PC-3 (cell line): ENCODE data around the gene TFF3. TPM values are rescaled to one million over a fixed set of nuclear protein-coding genes. Genes with fewer than 3 reads are reported as not detected.

Experiments used
- ATAC-seq: fragments of 200-7000 bp; cut with Tn5 transposase; 2 replicates; pipeline ENCODE4 v1.9.1; 2020; ENCODE audit warnings: mild to moderate bottlenecking, moderate library complexity
- BruUV-seq: library from RNA; stranded (reverse); fragments of 400-500 nt; replicated peaks from 2 replicates; lab custom pipeline; 2021; lab: Mats Ljungman, UMichigan
- CTCF ChIA-PET: fragments of 300-600 bp; sonication (Branson Sonifier 250); formaldehyde crosslinking; loops from one replicate; lab custom pipeline; 2022; ENCODE audit warnings: antibody characterized with exemption; lab: Charles Lee
- POLR2A ChIA-PET: fragments of 300-600 bp; sonication (Branson Sonifier 250); formaldehyde crosslinking; loops from one replicate; lab custom pipeline; 2022; ENCODE audit warnings: antibody characterized with exemption; ENCODE audit not compliant: unreplicated experiment; lab: Charles Lee
- DNase-seq: peaks from one replicate; pipeline ENCODE4 v3.0.0-alpha.2; 2015
- H2AFZ ChIP-seq: fragments of 300-600 bp; sonication (generic); 2 replicates; pipeline ENCODE4 v1.6.0; 2016; ENCODE audit warnings: antibody characterized with exemption, low read length
- H3F3A ChIP-seq: fragments of 300-600 bp; sonication (generic); one replicate; pipeline ENCODE4 v1.6.0; 2017; ENCODE audit warnings: antibody characterized with exemption, low read length, control low read depth, mild to moderate bottlenecking; ENCODE audit not compliant: unreplicated experiment
- H3K27ac ChIP-seq: fragments of 300-600 bp; sonication (generic); 2 replicates; pipeline ENCODE4 v1.5.1; 2016; ENCODE audit warnings: mild to moderate bottlenecking, low read length
- H3K27me3 ChIP-seq: fragments of 300-600 bp; sonication (generic); 2 replicates; pipeline ENCODE4 v1.6.1; 2016; ENCODE audit warnings: low read length, mixed read lengths
- H3K36me3 ChIP-seq: fragments of 300-600 bp; sonication (generic); 2 replicates; pipeline ENCODE4 v1.6.1; 2016; ENCODE audit warnings: low read depth, mixed run types, low read length, mixed read lengths
- H3K4me1 ChIP-seq: fragments of 300-600 bp; sonication (generic); 2 replicates; pipeline ENCODE4 v1.5.1; 2016; ENCODE audit warnings: low read length; ENCODE audit not compliant: insufficient read depth
- H3K4me2 ChIP-seq: fragments of 300-600 bp; sonication (generic); 2 replicates; pipeline ENCODE4 v1.6.0; 2016; ENCODE audit warnings: low read length
- H3K4me3 ChIP-seq: fragments of 300-600 bp; sonication (generic); 2 replicates; pipeline ENCODE4 v1.5.1; 2016; ENCODE audit warnings: mild to moderate bottlenecking, low read length, mixed read lengths
- H3K79me2 ChIP-seq: fragments of 300-600 bp; sonication (generic); 2 replicates; pipeline ENCODE4 v1.6.1; 2017; ENCODE audit warnings: low read length, mixed read lengths
- H3K9ac ChIP-seq: fragments of 300-600 bp; sonication (generic); 2 replicates; pipeline ENCODE4 v1.6.0; 2016; ENCODE audit warnings: mild to moderate bottlenecking, low read length
- H3K9me2 ChIP-seq: fragments of 300-600 bp; sonication (generic); replicated peaks from 2 replicates; pipeline ENCODE4 v1.6.1; 2016; ENCODE audit warnings: mixed run types, low read length, mixed read lengths
- H3K9me3 ChIP-seq: fragments of 300-600 bp; sonication (generic); 2 replicates; pipeline ENCODE4 v1.6.1; 2016; ENCODE audit warnings: low read length, mixed read lengths
- H4K20me1 ChIP-seq: fragments of 300-600 bp; sonication (generic); 2 replicates; pipeline ENCODE4 v1.6.1; 2016; ENCODE audit warnings: low read length, mixed read lengths
- CTCF ChIP-seq: fragments of 300-600 bp; sonication (generic); conservative IDR thresholded peaks from 2 replicates; pipeline ENCODE4 v1.5.1; 2017; ENCODE audit warnings: antibody characterized with exemption, low read depth, mild to moderate bottlenecking, low read length
- EZH2 ChIP-seq: fragments of 300-600 bp; sonication (generic); IDR thresholded peaks from one replicate; pipeline ENCODE4 v1.6.1; 2017; ENCODE audit warnings: antibody characterized with exemption, mild to moderate bottlenecking, low read length; ENCODE audit not compliant: unreplicated experiment
- EZH2phosphoT487 ChIP-seq: fragments of 300-600 bp; sonication (generic); IDR thresholded peaks from 2 replicates; pipeline ENCODE4 v1.6.1; 2018; ENCODE audit warnings: mild to moderate bottlenecking, antibody characterized with exemption, low read length, borderline replicate concordance
- intact Hi-C: fragments of 100-400 bp; cut with micrococcal nuclease; formaldehyde crosslinking; loops from 2 replicates; pipeline ENCODE4 v1.9.0; 2023
- total RNA-seq: library from RNA; depleted of rRNA; stranded (reverse); fragments of >200 nt; gene quantifications from 2 replicates; pipeline ENCODE4 v1.2.3, GENCODE V29; 2014

Gene TFF3
- total RNA-seq, 1 experiment from 2014 or later, result 2.8 TPM

GRCh38 chr21:42319851-42320572, 4.8 kb upstream of the TFF3 start:
- TF ChIP-seq CTCF (0 out of 2 replicates have a peak, but pooled peaks have one; percentile 18), EZH2 (no peak)
- DNase-seq (no peak), ATAC-seq (peak; percentile 21; the same call in 1 of the 2 replicates)
- CTCF ChIA-PET, result interaction anchor here (0.7 kb wide), 1 partner anchor 76 kb away, joined by 3 read pairs; no protein-coding TSS in a partner anchor
- no peaks in the 10 kb centered on the region for H3F3A ChIP-seq
- H3K4me3 ChIP-seq, result no peak overlapping the region
- no peaks in the 10 kb centered on the region for H3K36me3 ChIP-seq
- H3K9me3 ChIP-seq, result no peaks in the 10 kb centered on the region
- H2AFZ ChIP-seq, result no peak overlapping the region
- H3K4me1 ChIP-seq, result no peaks in the 10 kb centered on the region
- POLR2A ChIA-PET, result no interaction called here
- H3K27ac ChIP-seq, result no peak overlapping the region
- no peaks in the 10 kb centered on the region for H3K9me2 ChIP-seq
- peaks cover 11% of the 10 kb centered on the region; the same call in 1 of the 2 replicates for H3K27me3 ChIP-seq
- no peak overlapping the region for H3K9ac ChIP-seq
- BruUV-seq, result no TSS peak
- no peaks in the 10 kb centered on the region for H3K79me2 ChIP-seq
- H4K20me1 ChIP-seq, result no peaks in the 10 kb centered on the region
- intact Hi-C loops, result no loop called here
- H3K4me2 ChIP-seq, result no peak overlapping the region

GRCh38 chr21:42319376-42319775, 4.2 kb upstream of the TFF3 start:
- BruUV-seq, result no TSS peak
- intact Hi-C loops, result no loop called here
- ChIA-PET POLR2A (no interaction called here), CTCF (no interaction called here)
- Histone ChIP-seq H3K4me2 (no peak overlapping the region), H3K27me3 (peaks cover 9% of the 10 kb centered on the region; the same call in 1 of the 2 replicates), H3F3A (no peaks in the 10 kb centered on the region), H2AFZ (no peak overlapping the region), H3K9ac (no peak overlapping the region), H4K20me1 (no peaks in the 10 kb centered on the region), H3K9me3 (no peaks in the 10 kb centered on the region), H3K9me2 (no peaks in the 10 kb centered on the region), H3K27ac (no peak overlapping the region), H3K4me1 (no peaks in the 10 kb centered on the region), H3K79me2 (no peaks in the 10 kb centered on the region), H3K36me3 (no peaks in the 10 kb centered on the region), H3K4me3 (no peak overlapping the region)
- DNase-seq, result no peak
- ATAC-seq, result no peak
- TF ChIP-seq EZH2 (no peak), CTCF (no peak), EZH2phosphoT487 (no peak)
